H1 (cell line): ENCODE results near the gene FCER2. TPM values are rescaled to one million over a fixed set of nuclear protein-coding genes. Genes with fewer than 3 reads are reported as not detected.

ENCODE experiments used
- CTCF ChIA-PET: fragments of 300-600 bp; sonication (Branson Sonifier 250); formaldehyde crosslinking; loops from one replicate; lab custom pipeline; 2021; ENCODE audit not compliant: partially characterized antibody; lab: Charles Lee
- POLR2A ChIA-PET: fragments of 300-600 bp; sonication (Branson Sonifier 250); formaldehyde crosslinking; loops from one replicate; lab custom pipeline; 2021; ENCODE audit warnings: inconsistent platforms; ENCODE audit not compliant: partially characterized antibody; lab: Charles Lee
- DNase-seq, 2 experiments: peaks; one replicate each; pipeline versions ENCODE4 v3.0.0 to v3.0.0-alpha.2; 2010 to 2022; ENCODE audit warnings: low spot score in 2 of 2, low read depth in 1 of 2, mixed read lengths in 1 of 2
- FAIRE-seq: peaks from 2 replicates; lab custom pipeline; 2011; peaks lifted over from hg19 to GRCh38; lab: Jason Lieb, UNC
- H2AFZ ChIP-seq: 2 replicates; pipeline ENCODE4 v1.8.1; 2012; ENCODE audit warnings: low read length, inconsistent platforms
- H2AK5ac ChIP-seq: 2 replicates; pipeline ENCODE4 v1.6.1; 2013; ENCODE audit warnings: low read depth, low read length
- H2BK120ac ChIP-seq: replicated peaks from 2 replicates; pipeline ENCODE3; 2013; ENCODE audit warnings: low read depth, low read length, inconsistent platforms
- H2BK12ac ChIP-seq: 2 replicates; pipeline ENCODE4 v1.6.1; 2013; ENCODE audit warnings: low read depth, low read length
- H2BK15ac ChIP-seq: 2 replicates; pipeline ENCODE4 v1.6.1; 2013; ENCODE audit warnings: low read length
- H2BK20ac ChIP-seq: 2 replicates; pipeline ENCODE4 v1.6.1; 2013; ENCODE audit warnings: low read length
- H2BK5ac ChIP-seq: 2 replicates; pipeline ENCODE4 v1.6.1; 2013; ENCODE audit warnings: low read depth, low read length
- H3K14ac ChIP-seq: 2 replicates; pipeline ENCODE4 v1.6.1; 2013; ENCODE audit warnings: inconsistent platforms; ENCODE audit not compliant: insufficient read length
- H3K18ac ChIP-seq: 2 replicates; pipeline ENCODE4 v1.6.1; 2013; ENCODE audit warnings: low read length; ENCODE audit errors: extremely low read depth
- H3K23ac ChIP-seq: 2 replicates; pipeline ENCODE4 v1.6.1; 2013; ENCODE audit warnings: inconsistent platforms; ENCODE audit not compliant: insufficient read length
- H3K23me2 ChIP-seq: 2 replicates; pipeline ENCODE4 v1.6.1; 2013; ENCODE audit warnings: low read depth, low read length
- H3K27ac ChIP-seq: 2 replicates; pipeline ENCODE4 v1.6.1; 2011; ENCODE audit warnings: low read depth, low read length, inconsistent platforms
- H3K27me3 ChIP-seq, 4 experiments: replicated peaks in 1 of 4; 1 replicate in 1 of 4; 2 replicates in 3 of 4; pipeline versions ENCODE4 v1.6.1 to v1.8.1; 2011 to 2013; ENCODE audit warnings: low read length in 3 of 4, mild to moderate bottlenecking in 3 of 4, inconsistent platforms in 2 of 4, mixed read lengths in 2 of 4, moderate library complexity in 1 of 4; ENCODE audit not compliant: control insufficient read depth in 3 of 4, insufficient read depth in 3 of 4; ENCODE audit errors: extremely low read depth in 1 of 4
- H3K36me3 ChIP-seq, 4 experiments: 2 replicates each; pipeline versions ENCODE4 v1.6.1 to v1.8.1; 2011 to 2013; ENCODE audit warnings: mild to moderate bottlenecking in 4 of 4, low read length in 3 of 4, moderate library complexity in 2 of 4, control low read depth in 1 of 4, inconsistent platforms in 1 of 4; ENCODE audit not compliant: insufficient read depth in 4 of 4, control insufficient read depth in 2 of 4
- H3K4ac ChIP-seq: replicated peaks from 2 replicates; pipeline ENCODE3; 2013; ENCODE audit warnings: low read length, low read depth, mixed read lengths, inconsistent platforms; ENCODE audit not compliant: insufficient read length
- H3K4me1 ChIP-seq, 4 experiments: replicated peaks in 1 of 4; 1 replicate in 1 of 4; 2 replicates in 3 of 4; pipeline versions ENCODE4 v1.6.1 to v1.8.1; 2011 to 2013; ENCODE audit warnings: low read length in 3 of 4, inconsistent platforms in 2 of 4, mixed read lengths in 1 of 4; ENCODE audit not compliant: insufficient read depth in 4 of 4, control insufficient read depth in 3 of 4
- H3K4me2 ChIP-seq, 2 experiments: 2 replicates each; pipeline versions ENCODE4 v1.6.1 to v1.8.1; 2011 to 2013; ENCODE audit warnings: low read depth in 2 of 2, low read length in 2 of 2, control low read depth in 1 of 2, inconsistent platforms in 1 of 2, mild to moderate bottlenecking in 1 of 2; ENCODE audit not compliant: insufficient read depth in 1 of 2
- H3K4me3 ChIP-seq, 4 experiments: fragments of 200-600, 300-600 bp in 1 of 4; sonication (generic), shearing (Covaris generic), sonication (Bioruptor Twin) in 1 of 4; 2 replicates each; pipeline versions ENCODE4 v1.5.1 to v1.8.1; 2011 to 2016; ENCODE audit warnings: low read length in 4 of 4, low read depth in 3 of 4, control low read depth in 2 of 4, inconsistent platforms in 2 of 4, mild to moderate bottlenecking in 2 of 4, mixed read lengths in 1 of 4, moderate library complexity in 1 of 4; ENCODE audit not compliant: insufficient read depth in 2 of 4; ENCODE audit errors: extremely low read depth in 1 of 4
- H3K56ac ChIP-seq: replicated peaks from 2 replicates; pipeline ENCODE3; 2013; ENCODE audit warnings: low read depth, mild to moderate bottlenecking, mixed read lengths, low read length, inconsistent platforms; ENCODE audit not compliant: insufficient read length
- H3K79me1 ChIP-seq: 2 replicates; pipeline ENCODE4 v1.6.1; 2013; ENCODE audit warnings: low read depth, low read length, control low read depth
- H3K79me2 ChIP-seq, 2 experiments: 2 replicates each; pipeline versions ENCODE4 v1.6.1 to v1.8.1; 2012 to 2013; ENCODE audit warnings: low read length in 2 of 2, mild to moderate bottlenecking in 2 of 2, inconsistent platforms in 1 of 2; ENCODE audit not compliant: insufficient read depth in 2 of 2, control insufficient read depth in 1 of 2
- H3K9ac ChIP-seq, 4 experiments: replicated peaks in 1 of 4; 1 replicate in 1 of 4; 2 replicates in 3 of 4; pipeline versions ENCODE4 v1.6.1 to v1.8.1; 2011 to 2013; ENCODE audit warnings: low read depth in 3 of 4, low read length in 3 of 4, control low read depth in 2 of 4, mild to moderate bottlenecking in 2 of 4, moderate library complexity in 2 of 4, inconsistent platforms in 1 of 4; ENCODE audit errors: extremely low read depth in 1 of 4
- H3K9me3 ChIP-seq, 2 experiments: 2 replicates each; pipeline versions ENCODE4 v1.6.1 to v1.8.1; 2012 to 2013; ENCODE audit warnings: mild to moderate bottlenecking in 2 of 2, moderate library complexity in 2 of 2, control low read depth in 1 of 2, inconsistent platforms in 1 of 2, low read depth in 1 of 2, low read length in 1 of 2, mixed read lengths in 1 of 2; ENCODE audit not compliant: insufficient read depth in 2 of 2
- H4K20me1 ChIP-seq, 2 experiments: replicated peaks in 1 of 2; 2 replicates each; pipeline versions ENCODE3 to v1.8.1; 2011 to 2013; ENCODE audit warnings: inconsistent platforms in 2 of 2, low read length in 2 of 2, mild to moderate bottlenecking in 1 of 2; ENCODE audit not compliant: insufficient read depth in 2 of 2, control insufficient read depth in 1 of 2
- H4K5ac ChIP-seq: 2 replicates; pipeline ENCODE4 v1.6.1; 2013; ENCODE audit warnings: low read length, low read depth, mixed read lengths, inconsistent platforms; ENCODE audit not compliant: insufficient read length
- H4K8ac ChIP-seq: 2 replicates; pipeline ENCODE4 v1.8.0; 2013; ENCODE audit warnings: mild to moderate bottlenecking, moderate library complexity, low read length, inconsistent platforms; ENCODE audit not compliant: insufficient read depth; ENCODE audit errors: extremely low read depth
- H4K91ac ChIP-seq: replicated peaks from 2 replicates; pipeline ENCODE3; 2013; ENCODE audit warnings: low read length, mixed read lengths, inconsistent platforms; ENCODE audit not compliant: insufficient read length
- BACH1 ChIP-seq: IDR thresholded peaks from 2 replicates; pipeline ENCODE4 v1.6.1; 2012; ENCODE audit warnings: low read length, improper control_type of control experiment
- CBX5 ChIP-seq: fragments of 300-800, 300-1000 bp; sonication (generic); IDR thresholded peaks from 2 replicates; pipeline ENCODE4 v1.7.1; 2016; ENCODE audit warnings: antibody characterized with exemption, low read length, low read depth
- CTCF ChIP-seq, 3 experiments: IDR thresholded peaks; 1 replicate in 2 of 3; 2 replicates in 1 of 3; pipeline versions ENCODE4 v1.5.1 to v1.6.1; 2011; ENCODE audit warnings: low read length in 3 of 3, mild to moderate bottlenecking in 3 of 3, inconsistent platforms in 2 of 3, low read depth in 1 of 3, moderate library complexity in 1 of 3; ENCODE audit not compliant: insufficient read depth in 1 of 3; ENCODE audit errors: control extremely low read depth in 1 of 3
- MAX ChIP-seq: IDR thresholded peaks from 2 replicates; pipeline ENCODE4 v1.6.1; 2012; ENCODE audit warnings: inconsistent platforms
- RNF2 ChIP-seq: fragments of 200-900, 300-1000 bp; sonication (generic); IDR thresholded peaks from 2 replicates; pipeline ENCODE4 v1.7.1; 2016; ENCODE audit warnings: borderline replicate concordance, low read depth, mild to moderate bottlenecking, antibody characterized with exemption, low read length; ENCODE audit not compliant: poor library complexity, severe bottlenecking; ENCODE audit errors: missing control alignments
- SIX5 ChIP-seq: IDR thresholded peaks from 2 replicates; pipeline ENCODE4 v1.6.1; 2011; ENCODE audit warnings: mild to moderate bottlenecking, low read depth, low read length
- SRF ChIP-seq: IDR thresholded peaks from 2 replicates; pipeline ENCODE4 v1.6.1; 2011; ENCODE audit warnings: mild to moderate bottlenecking, low read depth, low read length, moderate library complexity
- ZNF274 ChIP-seq: IDR thresholded peaks from 2 replicates; pipeline ENCODE4 v1.7.0; 2012; ENCODE audit warnings: low read length, borderline replicate concordance; ENCODE audit errors: extremely low read depth
- WGBS, 2 experiments: shearing (Covaris generic) in 1 of 2; methylation state at CpG; one replicate each; pipeline versions ENCODE4 v1.1.6 to v1.1.7; 2013 to 2015; ENCODE audit warnings: low lambda C conversion rate in 2 of 2, mixed read lengths in 2 of 2, inconsistent platforms in 1 of 2, low coverage in 1 of 2, missing lambda C conversion rate in 1 of 2; ENCODE audit not compliant: insufficient replicate concordance in 2 of 2, insufficient coverage in 1 of 2, insufficient read length in 1 of 2; ENCODE audit errors: extremely low coverage in 1 of 2, missing lambda C conversion rate in 1 of 2; 5-methylcytosine and 5-hydroxymethylcytosine counted together
- polyA plus RNA-seq, 7 experiments: library from polyadenylated mRNA; depleted of rRNA in 3 of 7; stranded (reverse) in 5 of 7; unstranded in 2 of 7; fragments of >200 nt in 5 of 7; fragments of 200-250 nt in 2 of 7; gene quantifications; 1 replicate in 5 of 7; 2 replicates in 1 of 7; 4 replicates in 1 of 7; pipeline versions ENCODE4 v1.2.1 to v1.2.3, GENCODE V29; 2011 to 2013; ENCODE audit warnings: missing spikeins in 2 of 7, mixed read lengths in 2 of 7
- total RNA-seq: library from RNA; stranded (reverse); fragmentation: NEBNext Ultra II Directional; extraction: Animal tissue kit (Norgen Biotek cat#: 25700); gene quantifications from 2 replicates; pipeline ENCODE4 v1.2.1, GENCODE V29; 2021

FCER2 gene
- total and polyA plus RNA-seq, 2 of the 8 experiments (the other 6 are each of a cell fraction or from before 2014, with no cell fraction given): 0.67 TPM; not detected in 1

- Histone ChIP-seq H3K9ac (no peak overlapping the region), H2AFZ (no peak overlapping the region), H2AK5ac (peak overlapping the region; percentile 77), H3K36me3 (peaks cover 0 to 6% (median 0%) of the 10 kb centered on the region in 4 experiments; a peak in 2 of 8 replicates), H3K79me2 (peaks cover 0 to 3% of the 10 kb centered on the region in 2 experiments; a peak in 1 of 4 replicates), H3K4me3 (no peak overlapping the region), H4K91ac (peak overlapping the region; percentile 65), H3K4me1 (peaks cover 0 to 10% (median under 1%) of the 10 kb centered on the region in 4 experiments; a peak in 3 of 7 replicates), H3K23me2 (peaks cover 5% of the 10 kb centered on the region; the same call in 1 of the 2 replicates), H3K23ac (no peak overlapping the region), H4K8ac (no peak overlapping the region), H4K5ac (no peak overlapping the region), H3K14ac (no peak overlapping the region), H2BK12ac (peak overlapping the region; percentile 19; the same call in 1 of the 2 replicates), H2BK5ac (no peak overlapping the region), H3K79me1 (no peaks in the 10 kb centered on the region; the same call in 1 of the 2 replicates), H2BK20ac (no peak overlapping the region), H2BK15ac (no peak overlapping the region; the same call in 1 of the 2 replicates), H4K20me1 (peaks cover 0 to 15% of the 10 kb centered on the region in 2 experiments), H2BK120ac (no peak overlapping the region), H3K4me2 (no peak overlapping the region), H3K56ac (no peak overlapping the region), H3K9me3 (no peaks in the 10 kb centered on the region; a peak in 1 of 4 replicates), H3K4ac (peak overlapping the region; percentile 69), H3K18ac (no peak overlapping the region), H3K27me3 (peaks cover 3 to 17% (median 14%) of the 10 kb centered on the region in 4 experiments), H3K27ac (no peak overlapping the region)
- ChIA-PET POLR2A (interaction anchor here (1.2 kb wide), 1 partner anchor 14 kb away, joined by 4 read pairs; no protein-coding TSS in a partner anchor), CTCF (no interaction called here)
- 90% methylated on average over 13 of the region's 13 CpGs; no CpG with 5 or more reads in 1 of the 2 experiments for WGBS, 2 experiments
- DNase-seq (no peak), FAIRE-seq (no peak)
- no peak for TF ChIP-seq BACH1
- no peak for TF ChIP-seq MAX
- no peak for TF ChIP-seq RNF2
- TF ChIP-seq SIX5: no peak
- TF ChIP-seq SRF: no peak
- TF ChIP-seq CTCF (IDR thresholded peaks at IDR 0.05; ENCODE audit: control extremely low read depth in 1 of 3, insufficient read depth in 1 of 3, low read depth in 1 of 3, low read length in 3 of 3): no peak
- TF ChIP-seq CBX5: no peak
- TF ChIP-seq ZNF274: no peak
Measured at GRCh38 chr19:7639863-7640348, 62.0 kb downstream of the FCER2 start.
